DOHH2 (cell line): Measurements from ENCODE around the gene LYPD5.
A peak's percentile ranks its signal among the peaks of the same experiment; 100 is the strongest.

Experiments
- H3F3A ChIP-seq: fragments of 200-600 bp; sonication (generic), shearing (Covaris generic); 2 replicates; pipeline ENCODE4 v1.6.0; 2016; ENCODE audit warnings: antibody characterized with exemption, mild to moderate bottlenecking; ENCODE audit not compliant: control insufficient read depth, insufficient read depth
- H3K27ac ChIP-seq: fragments of 200-600 bp; sonication (generic); 2 replicates; pipeline ENCODE4 v1.5.1; 2014; ENCODE audit warnings: low read depth, mild to moderate bottlenecking, low read length, moderate library complexity
- H3K27me3 ChIP-seq: fragments of 200-600 bp; sonication (generic); 2 replicates; pipeline ENCODE4 v1.6.1; 2014; ENCODE audit warnings: mild to moderate bottlenecking, low read length, mixed read lengths; ENCODE audit not compliant: control insufficient read depth
- H3K36me3 ChIP-seq: fragments of 200-600 bp; sonication (generic); 2 replicates; pipeline ENCODE4 v1.6.1; 2014; ENCODE audit warnings: mild to moderate bottlenecking, low read length, moderate library complexity, mixed read lengths; ENCODE audit not compliant: control insufficient read depth
- H3K4me1 ChIP-seq: fragments of 200-600 bp; sonication (generic); 2 replicates; pipeline ENCODE4 v1.6.1; 2014; ENCODE audit warnings: mild to moderate bottlenecking, low read length, mixed read lengths; ENCODE audit not compliant: control insufficient read depth
- H3K4me2 ChIP-seq: fragments of 200-600 bp; sonication (generic); 2 replicates; pipeline ENCODE4 v1.6.0; 2014; ENCODE audit warnings: mild to moderate bottlenecking, low read length, moderate library complexity
- H3K4me3 ChIP-seq: fragments of 200-600 bp; sonication (generic); 2 replicates; pipeline ENCODE4 v1.5.1; 2014; ENCODE audit warnings: mild to moderate bottlenecking, low read length, mixed read lengths
- H3K79me2 ChIP-seq: fragments of 200-600 bp; sonication (generic); 2 replicates; pipeline ENCODE4 v1.6.1; 2014; ENCODE audit warnings: mild to moderate bottlenecking, low read length, mixed read lengths; ENCODE audit not compliant: control insufficient read depth
- H3K9me2 ChIP-seq: fragments of 200-600 bp; sonication (generic); replicated peaks from 2 replicates; pipeline ENCODE4 v1.6.1; 2014; ENCODE audit warnings: mild to moderate bottlenecking, low read length, mixed read lengths; ENCODE audit not compliant: control insufficient read depth
- H3K9me3 ChIP-seq: fragments of 200-600 bp; sonication (generic); 2 replicates; pipeline ENCODE4 v1.6.1; 2014; ENCODE audit warnings: antibody characterized with exemption, low read length, mixed read lengths; ENCODE audit not compliant: control insufficient read depth, insufficient read depth
- H4K20me1 ChIP-seq: fragments of 200-600 bp; sonication (generic); 2 replicates; pipeline ENCODE4 v1.6.0; 2014; ENCODE audit warnings: low read depth, mild to moderate bottlenecking, antibody characterized with exemption, low read length, moderate library complexity; ENCODE audit not compliant: control insufficient read depth, insufficient read depth
- CTCF ChIP-seq: fragments of 200-600 bp; sonication (generic); IDR thresholded peaks from one replicate; pipeline ENCODE4 v1.5.1; 2014; ENCODE audit warnings: antibody characterized with exemption, mild to moderate bottlenecking, low read depth, low read length; ENCODE audit not compliant: poor library complexity, severe bottlenecking
- EZH2phosphoT487 ChIP-seq: fragments of 200-600 bp; sonication (generic); IDR thresholded peaks from 2 replicates; pipeline ENCODE4 v1.6.1; 2017; ENCODE audit warnings: borderline replicate concordance, mild to moderate bottlenecking, antibody characterized with exemption, low read length, moderate library complexity, mixed read lengths

Gene LYPD5

GRCh38 chr19:43778651-43779050 lies 23.6 kb downstream of the LYPD5 start:
- H3K4me1 ChIP-seq = peaks cover 75% of the 10 kb centered on the region
- no peaks in the 10 kb centered on the region for H4K20me1 ChIP-seq
- H3K27ac ChIP-seq = peak overlapping the region; percentile 95
- H3K9me2 ChIP-seq = no peaks in the 10 kb centered on the region
- H3F3A ChIP-seq = peaks cover 26% of the 10 kb centered on the region
- H3K79me2 ChIP-seq = peaks cover 67% of the 10 kb centered on the region
- no peaks in the 10 kb centered on the region for H3K27me3 ChIP-seq
- TF ChIP-seq CTCF (no peak), EZH2phosphoT487 (no peak)
- peaks cover 39% of the 10 kb centered on the region for H3K36me3 ChIP-seq
- H3K4me2 ChIP-seq = peak overlapping the region; percentile 90
- H3K4me3 ChIP-seq = peak overlapping the region; percentile 94
- H3K9me3 ChIP-seq = no peaks in the 10 kb centered on the region

GRCh38 chr19:43777163-43777695 lies 25.0 kb downstream of the LYPD5 start:
- Histone ChIP-seq H3K4me2 (peak overlapping the region; percentile 90), H3K9me3 (no peaks in the 10 kb centered on the region), H3K9me2 (no peaks in the 10 kb centered on the region), H3K36me3 (peaks cover 53% of the 10 kb centered on the region), H4K20me1 (no peaks in the 10 kb centered on the region), H3K4me1 (peaks cover 61% of the 10 kb centered on the region), H3K4me3 (peak overlapping the region; percentile 94), H3K27ac (peak overlapping the region; percentile 95), H3K79me2 (peaks cover 61% of the 10 kb centered on the region), H3F3A (peaks cover 24% of the 10 kb centered on the region), H3K27me3 (no peaks in the 10 kb centered on the region)
- TF ChIP-seq CTCF = no peak
- no peak for TF ChIP-seq EZH2phosphoT487

- Histone ChIP-seq H3K4me1 (peaks cover 51% of the 10 kb centered on the region), H3K9me3 (no peaks in the 10 kb centered on the region), H3K27me3 (no peaks in the 10 kb centered on the region), H3K79me2 (peaks cover 56% of the 10 kb centered on the region), H4K20me1 (no peaks in the 10 kb centered on the region), H3K9me2 (no peaks in the 10 kb centered on the region), H3K27ac (peak overlapping the region; percentile 95), H3F3A (peaks cover 18% of the 10 kb centered on the region), H3K4me3 (peak overlapping the region; percentile 94), H3K4me2 (peak overlapping the region; percentile 90), H3K36me3 (peaks cover 62% of the 10 kb centered on the region)
- TF ChIP-seq EZH2phosphoT487 = no peak
- TF ChIP-seq CTCF = no peak
Observed at GRCh38 chr19:43776286-43776685, 26.0 kb downstream of the LYPD5 start.
